HG02870 (cell line): Measurements from ENCODE around the gene ALK.

Experiments
- ATAC-seq: cut with Tn5 transposase; IDR thresholded peaks from one replicate; pipeline ENCODE4 v1.9.1; 2021; ENCODE audit warnings: mild to moderate bottlenecking, moderate library complexity; ENCODE audit not compliant: unreplicated experiment

ALK gene

DNA sequence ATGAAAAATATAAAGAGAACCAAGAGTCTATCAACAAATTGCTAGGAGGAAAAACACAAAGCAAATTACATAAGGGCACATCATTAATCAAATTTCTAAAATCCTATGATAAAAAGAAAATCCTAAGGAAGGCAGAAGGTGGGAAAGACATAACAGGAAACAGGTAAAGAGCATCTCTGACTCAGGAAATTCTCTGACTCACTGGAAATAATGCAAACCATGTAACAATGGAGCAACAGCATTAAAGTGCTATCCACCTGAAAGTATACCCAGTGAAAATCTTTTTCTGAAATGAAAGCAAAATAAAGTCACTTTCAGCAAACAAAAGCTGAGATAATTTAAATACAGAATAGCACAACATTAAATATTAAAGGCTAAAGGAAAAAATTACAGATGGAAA lies 10.9 kb downstream of the ALK start:
- no peak for ATAC-seq

DNA sequence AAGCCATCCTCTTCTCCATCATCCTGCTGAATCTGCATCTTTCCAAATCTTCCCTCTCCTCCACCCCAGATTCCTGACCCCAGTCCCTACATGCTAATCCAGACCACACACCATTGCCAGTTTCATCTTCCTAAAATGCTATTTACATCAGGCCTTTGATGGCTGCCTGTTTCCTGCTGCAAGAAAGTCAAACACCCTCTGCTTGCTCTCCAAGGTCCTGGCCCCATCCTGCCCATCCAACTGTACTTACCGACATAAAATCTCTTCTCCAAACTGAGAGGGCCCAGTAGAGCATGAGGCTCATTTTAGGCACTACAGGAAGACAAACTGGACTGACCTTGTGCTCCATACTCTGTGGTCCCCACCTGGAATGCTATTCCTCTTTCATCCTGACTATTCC lies 19.0 kb downstream of the ALK start:
- ATAC-seq: no peak

DNA sequence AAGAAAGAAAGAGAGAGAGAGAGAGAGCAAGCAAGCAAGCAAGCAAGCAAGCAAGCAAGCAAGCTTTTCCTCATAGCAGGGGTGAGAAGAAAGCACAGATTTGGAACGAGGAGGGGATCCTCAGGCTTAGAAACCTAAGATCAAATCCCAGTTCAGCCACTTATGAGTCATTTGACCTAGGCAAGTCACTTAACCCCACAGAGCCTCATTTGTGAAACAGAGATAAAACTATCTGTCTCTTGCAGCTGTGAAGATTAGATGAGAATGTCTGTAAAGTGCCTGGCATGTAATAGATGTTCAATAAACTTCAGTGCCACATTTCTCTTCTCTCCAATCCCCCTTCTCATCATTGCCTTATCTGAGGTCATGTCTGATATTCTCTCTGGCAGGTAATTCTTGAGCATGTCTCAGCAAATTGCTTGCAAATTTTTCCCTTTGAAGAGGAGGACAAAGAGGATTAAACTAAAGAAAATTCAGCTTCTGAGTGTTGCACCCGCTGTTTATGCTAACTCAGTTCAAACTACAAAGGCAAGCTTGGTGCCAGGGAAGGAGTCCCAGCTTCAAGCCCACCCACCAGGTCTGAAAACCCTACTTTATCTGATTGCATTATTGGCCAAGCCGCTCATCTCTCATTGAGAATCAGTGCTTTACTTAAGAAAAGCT lies 20.3 kb downstream of the ALK start:
- no peak for ATAC-seq

DNA sequence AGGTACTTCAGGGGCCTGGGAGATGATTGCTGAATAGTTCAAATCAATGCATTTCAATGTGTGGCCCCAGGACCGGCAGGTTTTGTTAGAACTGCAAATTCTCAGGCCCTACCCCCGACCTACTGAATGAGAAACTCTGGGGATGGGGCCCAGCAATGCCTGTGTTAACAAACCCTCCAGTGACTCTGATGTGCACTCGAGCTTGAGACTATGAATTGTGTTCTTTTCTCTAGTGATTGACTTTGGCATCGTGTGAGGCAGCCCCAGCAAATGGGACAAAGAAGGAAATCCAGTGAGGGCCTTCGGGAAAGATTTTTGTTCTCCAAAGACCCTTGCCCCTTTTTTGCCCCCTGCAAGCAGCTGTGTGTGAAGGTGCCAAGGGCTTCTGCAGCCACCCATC lies 22.4 kb downstream of the ALK start:
- ATAC-seq: no peak

DNA sequence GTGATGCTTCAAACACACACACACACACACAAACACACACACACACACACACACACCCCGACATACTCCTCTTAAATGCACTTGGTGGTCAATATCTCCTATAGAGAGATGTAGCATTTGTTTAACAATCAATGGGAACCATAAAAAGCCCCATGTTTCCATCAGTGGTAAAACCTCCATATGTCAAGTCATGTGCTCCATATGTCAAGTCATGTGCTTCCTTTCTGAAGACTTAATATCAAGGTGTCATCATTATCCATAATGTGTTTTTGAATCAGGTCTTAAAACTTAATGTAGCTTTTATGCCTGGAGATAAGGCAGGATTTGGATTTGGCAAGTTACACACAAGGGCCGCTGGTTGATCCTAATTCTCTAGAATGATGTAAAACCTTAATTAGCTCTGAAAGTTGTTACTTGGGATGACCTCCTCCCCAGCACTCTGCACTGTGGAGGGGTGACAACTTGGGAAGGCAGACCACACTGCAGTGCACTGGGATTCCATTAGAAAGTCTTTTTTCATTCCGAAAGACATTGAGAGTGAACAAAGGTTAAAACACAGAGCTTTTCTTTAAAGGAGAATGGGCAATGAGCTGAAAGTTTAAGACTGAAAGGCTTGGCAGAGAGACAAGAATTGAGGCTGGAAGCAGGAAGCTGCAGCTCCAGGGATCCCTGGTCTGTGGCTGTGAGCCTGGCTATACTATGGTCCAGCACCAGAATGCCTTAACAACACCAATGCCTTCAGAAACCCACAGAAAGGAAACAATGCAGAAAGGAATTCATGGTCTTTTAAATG lies 26.4 kb downstream of the ALK start:
- no peak for ATAC-seq

DNA sequence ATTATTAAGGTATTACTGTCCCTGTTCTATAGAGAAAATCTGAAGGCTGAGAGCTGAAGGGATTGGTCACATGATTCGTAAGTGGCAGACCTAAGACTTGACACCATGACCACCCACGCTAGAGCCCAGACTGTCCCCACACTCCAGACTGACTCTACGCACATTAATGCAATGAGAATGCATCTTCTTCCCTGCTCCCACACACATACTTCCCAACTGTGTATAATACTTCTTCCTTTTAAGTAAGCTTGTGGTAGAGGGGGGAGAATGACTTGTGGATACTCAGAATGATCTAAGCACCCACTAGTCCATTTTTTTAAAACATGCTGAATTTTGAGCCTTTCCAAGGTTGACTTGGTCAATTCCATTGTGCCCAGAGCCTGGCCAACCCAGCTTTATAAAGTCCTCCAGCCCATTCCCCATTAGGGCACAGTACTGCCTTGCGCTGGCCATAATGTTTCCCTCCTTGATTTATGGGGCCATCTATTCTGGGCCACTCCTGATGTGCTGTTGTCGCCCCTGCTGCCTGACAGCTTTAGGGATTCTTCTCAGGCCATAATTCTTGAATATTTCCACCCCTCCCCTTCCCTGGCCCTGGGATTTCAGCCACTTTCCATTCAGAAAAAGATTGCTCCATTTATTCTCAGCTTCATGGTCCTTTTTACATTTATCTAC lies 28.7 kb downstream of the ALK start:
- ATAC-seq: no peak

DNA sequence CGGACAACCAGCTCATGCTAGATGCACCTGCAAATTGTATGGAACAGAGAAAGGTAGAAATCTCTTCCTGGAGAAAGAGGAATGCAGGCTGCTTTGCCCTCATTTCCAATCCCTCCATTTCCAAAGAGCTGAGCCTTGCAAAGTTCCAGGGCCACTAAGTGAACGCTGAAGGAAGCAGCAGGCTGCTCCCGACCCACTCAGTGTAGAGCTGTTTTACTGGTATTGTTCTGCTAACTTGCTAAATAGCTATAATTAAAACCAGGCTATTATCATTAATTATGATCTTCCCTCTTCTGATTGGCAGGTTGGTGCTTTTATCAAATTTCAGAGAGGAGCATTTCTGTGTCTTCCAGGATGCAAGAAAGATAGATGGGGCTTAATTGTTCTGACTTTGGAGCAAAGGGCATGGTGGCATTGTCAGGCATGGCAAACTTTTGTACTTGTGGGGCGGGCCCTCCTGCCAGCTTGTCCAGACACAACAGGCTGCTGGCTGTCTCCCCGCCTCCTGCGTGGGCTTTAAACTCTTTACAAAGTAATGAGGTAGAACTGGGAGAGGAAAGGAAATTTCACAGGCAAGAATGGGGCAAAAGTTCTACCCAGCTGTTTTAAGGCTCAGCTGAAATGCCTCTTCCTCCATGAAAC lies 40.2 kb downstream of the ALK start:
- no peak for ATAC-seq

DNA sequence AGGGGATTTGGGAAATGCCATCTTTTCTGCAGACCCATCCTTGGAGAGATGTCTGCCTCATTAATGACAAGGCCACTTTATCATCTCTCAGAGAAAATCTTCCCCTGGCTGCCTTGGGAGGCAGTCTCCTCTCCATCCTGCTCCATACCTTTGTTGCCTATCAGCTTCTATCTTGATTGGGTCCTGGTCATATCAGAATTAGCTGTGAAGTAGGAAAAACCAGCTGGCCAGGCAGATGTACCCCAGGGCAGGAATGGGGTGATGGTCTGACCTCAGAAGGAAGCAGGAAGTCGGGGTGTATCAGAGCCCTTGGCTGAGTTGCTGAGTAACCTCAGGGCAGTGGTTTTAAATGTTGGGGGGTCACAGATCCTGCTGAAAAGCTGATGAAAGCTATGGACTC lies 41.3 kb downstream of the ALK start:
- no peak for ATAC-seq

DNA sequence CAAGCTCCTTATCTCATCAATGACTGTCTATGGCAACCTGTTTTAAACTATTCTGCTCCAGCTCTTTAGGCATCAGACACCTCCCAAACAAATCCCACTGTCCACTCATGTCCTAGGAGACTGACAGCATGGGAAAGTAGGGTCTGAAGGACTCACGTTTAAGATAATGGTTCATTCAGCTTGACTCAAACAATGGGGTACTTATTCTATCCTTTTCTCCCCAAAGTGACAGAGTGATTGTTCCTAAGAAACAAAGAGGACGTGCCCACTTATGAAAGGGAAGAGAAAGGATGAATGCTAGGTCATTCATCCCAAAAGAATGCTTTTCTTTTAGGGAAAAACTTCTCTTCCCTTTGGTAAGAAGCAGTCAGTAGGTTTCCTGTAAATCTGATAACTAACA lies 41.9 kb downstream of the ALK start:
- ATAC-seq: no peak

DNA sequence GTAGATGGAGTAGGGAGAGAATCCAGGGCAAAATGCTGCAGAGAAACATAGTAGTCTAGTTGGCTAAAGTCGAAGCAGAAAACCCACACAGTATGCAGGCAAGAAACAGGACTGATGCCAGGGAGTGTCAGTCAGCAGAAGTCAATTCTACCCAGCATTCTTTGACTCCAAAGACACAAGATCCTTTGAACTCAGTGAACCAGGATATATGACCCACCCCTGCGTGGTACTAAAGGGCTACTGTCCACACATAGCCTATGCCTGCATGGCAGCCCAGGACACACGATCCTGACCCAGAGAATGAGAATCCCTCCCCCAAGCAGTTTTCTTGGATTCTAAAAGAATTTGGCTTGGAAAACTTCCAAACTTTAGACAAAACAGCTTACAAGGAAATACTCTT lies 42.5 kb downstream of the ALK start:
- no peak for ATAC-seq

DNA sequence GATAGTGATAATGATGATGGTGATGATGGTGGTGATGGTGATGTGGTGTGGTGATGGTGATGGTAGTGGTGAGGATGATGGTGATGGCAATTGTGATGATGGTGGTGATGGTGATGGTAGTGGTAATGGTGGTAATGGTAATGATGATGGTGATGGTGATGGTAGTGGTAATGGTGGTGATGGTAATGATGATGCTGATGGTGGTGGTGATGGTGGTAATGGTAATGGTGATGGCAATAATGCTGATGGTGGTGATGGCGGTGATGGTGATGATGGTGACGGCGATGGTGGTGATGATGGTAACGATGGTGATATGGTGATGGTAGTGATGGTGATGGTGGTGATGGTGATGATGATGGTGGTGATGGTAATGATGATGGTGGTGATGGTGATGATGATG lies 45.0 kb downstream of the ALK start:
- no peak for ATAC-seq

DNA sequence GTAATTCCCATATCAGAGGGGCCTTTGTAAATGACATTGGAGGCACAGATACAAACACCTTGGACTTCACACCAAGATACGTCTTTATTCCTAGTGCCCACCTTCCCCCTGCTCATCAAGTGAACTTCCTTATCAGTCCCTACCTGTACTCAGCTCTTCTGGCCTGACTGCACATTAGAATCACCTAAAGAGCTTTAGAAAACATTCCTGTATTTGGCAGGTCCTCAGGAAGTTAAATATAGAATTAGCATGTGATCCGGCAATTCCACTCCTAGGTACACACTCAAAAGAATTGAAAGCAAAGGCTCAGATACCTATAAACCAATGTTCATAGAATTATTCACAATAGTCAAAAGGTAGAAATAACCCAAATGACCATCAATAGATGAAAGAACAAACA lies 46.6 kb downstream of the ALK start:
- ATAC-seq: no peak

DNA sequence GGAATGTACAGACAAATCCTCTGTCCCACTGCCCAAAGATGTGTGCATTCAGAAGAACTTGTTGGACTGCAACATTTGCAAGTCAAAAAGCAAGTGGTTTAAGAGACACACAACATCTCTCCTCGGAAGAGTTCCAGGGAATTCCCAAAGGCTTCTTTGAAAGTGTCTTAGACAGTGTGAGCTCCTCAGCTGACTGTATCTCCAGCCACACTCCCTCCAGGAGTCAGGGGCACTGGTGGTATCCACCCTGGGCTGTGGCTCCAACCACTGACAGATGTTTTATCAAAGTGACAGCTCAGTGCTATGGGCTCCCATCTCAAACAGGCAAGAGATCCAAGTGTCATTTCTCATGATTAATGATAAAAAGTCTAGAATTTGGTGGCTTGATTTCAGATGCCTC lies 48.5 kb downstream of the ALK start:
- ATAC-seq: no peak

DNA sequence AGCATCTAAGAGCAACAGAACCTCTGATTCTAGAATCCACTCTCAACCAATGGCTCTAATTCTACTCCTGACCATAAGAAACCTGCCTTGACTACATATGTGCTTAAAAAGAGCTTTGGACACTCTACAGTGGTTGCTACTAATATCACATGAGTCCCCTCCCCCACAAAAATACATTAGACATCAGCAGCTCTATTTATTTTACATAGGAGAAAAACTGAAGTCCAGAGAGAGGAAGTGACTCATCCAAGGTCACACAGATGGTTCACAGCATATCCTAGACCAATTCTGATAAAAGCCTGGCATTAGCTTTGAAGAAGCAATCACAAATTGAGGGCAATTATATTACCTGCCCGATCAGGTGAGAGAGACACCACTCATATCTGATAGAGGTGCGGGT lies 49.8 kb downstream of the ALK start:
- no peak for ATAC-seq

DNA sequence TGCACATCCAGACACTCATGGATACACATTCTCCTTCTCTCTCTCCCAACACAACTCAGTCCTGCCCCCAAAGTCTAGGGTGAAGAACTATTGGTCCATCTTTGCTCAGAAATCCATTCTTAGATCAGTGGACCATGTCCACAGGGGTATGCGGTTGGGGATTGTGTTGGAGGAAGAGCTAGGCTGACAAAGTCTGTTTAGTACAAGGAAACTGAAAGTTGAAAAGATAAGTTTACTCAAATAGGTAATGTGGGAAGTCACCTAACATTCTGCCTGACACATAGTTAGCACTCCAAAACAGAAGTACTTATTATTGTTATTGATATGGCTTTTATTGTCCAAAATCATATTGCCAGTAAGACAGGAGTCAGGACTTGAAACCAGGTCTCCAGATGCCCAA lies 55.9 kb downstream of the ALK start:
- ATAC-seq: no peak

DNA sequence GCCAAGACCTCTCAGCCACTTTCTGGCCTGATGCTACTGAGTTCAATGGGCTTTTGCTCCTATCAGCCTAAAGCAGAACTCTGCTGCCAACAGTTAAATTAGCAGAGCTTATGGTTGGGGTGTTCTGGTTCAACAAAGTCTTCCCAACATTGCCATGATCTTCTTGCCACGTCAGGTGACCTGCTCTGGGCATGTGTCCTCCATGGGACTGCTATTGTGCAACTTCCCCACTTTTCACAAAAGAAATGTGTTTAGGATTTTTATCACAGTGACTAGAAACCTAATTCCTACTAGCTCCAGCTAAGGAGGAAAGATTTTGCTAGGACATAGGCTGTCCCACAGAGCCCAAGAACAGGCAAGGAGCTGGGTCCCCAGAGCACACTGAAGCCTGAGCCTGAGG lies 56.4 kb downstream of the ALK start:
- ATAC-seq: no peak

DNA sequence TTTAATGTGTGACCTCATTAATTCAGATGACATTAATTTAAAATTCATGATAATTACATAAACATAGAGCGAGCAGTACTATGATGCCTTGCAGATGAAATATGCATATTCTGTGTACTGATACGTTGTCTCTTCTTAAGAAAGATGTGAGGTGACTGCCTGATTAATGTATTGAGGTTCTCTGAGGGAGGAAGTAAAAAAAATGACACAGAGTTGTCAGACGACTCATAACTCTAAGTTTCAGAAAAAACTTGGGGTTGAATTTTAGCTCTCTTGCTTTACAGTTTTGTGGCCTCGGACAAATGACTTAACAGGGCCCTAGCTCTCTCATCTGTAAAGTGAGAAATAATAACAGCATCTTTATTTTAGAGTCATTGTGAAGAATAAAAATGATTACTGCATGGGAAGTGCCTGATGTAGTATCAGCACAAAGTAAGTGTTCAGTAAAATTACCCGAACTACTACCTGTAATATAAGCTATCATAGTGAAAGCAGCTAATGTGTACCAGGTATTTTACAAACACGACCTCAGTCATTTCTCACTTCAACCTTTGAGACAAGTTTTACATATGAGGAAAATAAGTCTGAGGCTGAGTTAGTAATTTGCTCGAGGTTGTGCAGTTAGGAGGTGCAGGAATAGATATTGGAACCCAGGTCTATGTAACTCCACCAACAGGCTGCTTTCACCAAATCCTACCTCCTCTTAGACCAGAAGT lies 65.3 kb downstream of the ALK start:
- ATAC-seq: no peak

DNA sequence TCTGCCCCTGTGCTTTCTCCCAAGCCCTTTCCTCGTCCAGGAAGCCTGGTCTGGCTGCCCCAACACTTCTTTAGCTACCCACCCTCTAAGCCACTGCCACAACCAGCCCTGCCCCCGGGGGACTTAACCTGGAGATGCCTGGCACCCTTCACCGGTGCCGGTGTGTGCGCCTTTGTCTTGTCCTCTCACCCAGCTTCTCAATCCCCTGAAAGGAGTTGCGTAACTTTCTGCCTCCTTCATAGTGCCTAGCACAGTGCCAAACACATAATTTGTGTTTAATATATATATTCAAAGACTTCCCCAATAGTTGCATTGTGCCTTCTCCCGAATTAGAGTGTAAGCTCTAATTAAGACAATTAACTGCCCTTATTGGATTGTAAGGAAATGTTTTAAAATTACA lies 70.6 kb downstream of the ALK start:
- ATAC-seq: no peak

DNA sequence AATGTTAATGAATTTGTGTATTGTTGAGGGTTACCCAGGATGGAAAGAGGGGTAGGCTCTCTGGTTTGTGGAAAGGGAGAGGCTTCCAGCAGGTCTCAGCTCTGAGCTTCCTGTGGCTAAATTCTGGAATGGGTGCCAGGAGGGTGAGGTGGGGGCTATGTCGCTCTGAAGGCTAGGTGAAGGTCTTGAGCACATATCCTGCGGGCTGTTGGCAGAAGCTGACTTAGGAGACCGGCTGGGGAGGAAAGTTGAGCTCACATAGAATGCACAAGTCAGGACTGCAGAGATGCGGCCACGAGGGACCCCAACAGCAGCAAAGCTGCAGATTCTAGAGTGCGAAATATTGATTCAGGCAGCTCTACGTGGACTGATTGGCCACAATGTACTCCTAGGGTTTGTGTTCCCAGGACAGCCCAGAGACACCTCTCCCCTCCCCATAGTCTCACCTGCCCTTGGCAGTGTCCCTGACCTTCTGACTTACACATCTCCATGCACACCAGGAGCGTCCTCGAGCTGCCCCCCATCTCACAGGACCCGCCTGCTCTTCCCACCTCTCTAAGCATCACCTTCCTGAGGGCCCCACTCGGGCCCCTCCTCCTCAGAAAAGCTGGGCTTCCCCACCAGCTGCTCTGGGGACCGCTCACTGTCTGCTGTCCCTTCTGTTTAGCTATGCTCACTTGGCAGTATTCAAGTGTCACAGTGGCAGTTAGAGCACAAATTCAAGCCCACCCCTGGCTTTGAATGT lies 72.6 kb downstream of the ALK start:
- ATAC-seq: no peak

DNA sequence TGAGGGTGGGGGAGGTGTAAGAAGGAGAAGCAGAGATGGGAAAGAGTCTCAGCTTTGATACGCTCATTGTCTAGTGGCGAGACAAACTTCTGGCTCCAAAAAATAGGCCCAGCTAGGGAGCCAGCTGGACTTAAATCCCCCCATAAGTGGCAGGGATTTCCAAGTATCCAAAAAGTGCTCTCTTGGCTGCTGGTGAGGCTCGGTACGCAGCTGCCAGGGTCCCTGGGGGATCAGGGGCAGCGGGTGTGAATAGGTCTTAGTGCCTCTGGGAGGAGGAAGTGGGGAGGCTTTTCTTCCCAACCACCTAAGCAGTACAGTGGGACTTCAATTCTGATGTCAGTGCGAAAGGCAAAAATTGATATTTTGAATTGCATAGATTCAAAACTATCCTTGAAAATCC lies 73.5 kb downstream of the ALK start:
- no peak for ATAC-seq
